Mesothelial cell of epicardium (in vitro differentiated cells): Measurements from ENCODE around the gene PXK. TPM values are rescaled to one million over a fixed set of nuclear protein-coding genes. Genes with fewer than 3 reads are reported as not detected.

Experiments
- DNase-seq, 2 experiments: peaks; one replicate each; pipeline ENCODE4 v3.0.0; 2021; ENCODE audit warnings: low spot score in 2 of 2; ENCODE audit not compliant: unreplicated experiment in 2 of 2
- H3K27ac Mint-ChIP-seq: 2 replicates; pipeline ENCODE4 v1.8.0; 2021; ENCODE audit warnings: mixed read lengths
- H3K27me3 Mint-ChIP-seq: 2 replicates; pipeline ENCODE4 v1.8.0; 2021; ENCODE audit warnings: low read depth, mixed read lengths
- H3K36me3 Mint-ChIP-seq: 2 replicates; pipeline ENCODE4 v1.8.0; 2021; ENCODE audit warnings: mixed read lengths
- H3K4me1 Mint-ChIP-seq: 2 replicates; pipeline ENCODE4 v1.8.0; 2021; ENCODE audit warnings: mixed read lengths
- H3K4me3 Mint-ChIP-seq: 2 replicates; pipeline ENCODE4 v1.8.0; 2021; ENCODE audit warnings: mild to moderate bottlenecking, moderate library complexity, mixed read lengths
- H3K9me3 Mint-ChIP-seq: 2 replicates; pipeline ENCODE4 v1.8.0; 2021; ENCODE audit warnings: mixed read lengths
- total RNA-seq: library from RNA; stranded (reverse); gene quantifications from 3 replicates; pipeline ENCODE4 v1.2.1, GENCODE V29; 2021
- TF ChIP-seq, protein P1 (sequence below): fragments of 200-600 bp; sonication (generic); IDR thresholded peaks from one replicate; pipeline ENCODE4 v1.5.0; 2021; ENCODE audit warnings: antibody characterized with exemption; ENCODE audit not compliant: unreplicated experiment

PXK gene
- total RNA-seq, 1 donor from 2014 or later, result 15.9 TPM

DNA sequence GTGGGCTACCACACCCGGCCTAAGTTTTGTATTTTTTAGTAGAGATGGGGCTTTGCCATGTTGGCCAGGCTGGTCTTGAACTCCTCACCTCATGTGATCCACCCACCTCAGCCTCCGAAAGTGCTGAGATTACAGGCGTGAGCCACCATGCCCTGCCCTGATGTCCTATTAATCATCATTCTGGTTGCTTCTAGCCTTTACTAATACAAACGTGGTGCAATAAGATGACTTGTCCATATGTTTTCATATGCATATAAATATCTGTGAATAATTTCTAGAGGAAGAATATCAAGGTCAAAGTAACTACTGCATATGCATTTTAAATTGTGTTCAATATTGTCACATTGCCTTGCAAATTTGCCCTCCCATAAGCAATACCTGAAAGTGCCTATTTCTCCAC is 126.5 kb downstream of the PXK start:
- Mint-ChIP-seq H3K27me3 (no peaks in the 10 kb centered on the region), H3K9me3 (peaks cover 17% of the 10 kb centered on the region), H3K4me3 (no peak overlapping the region), H3K27ac (no peak overlapping the region), H3K36me3 (peaks cover 4% of the 10 kb centered on the region), H3K4me1 (peaks cover 13% of the 10 kb centered on the region)
- TF ChIP-seq, protein P1, sequence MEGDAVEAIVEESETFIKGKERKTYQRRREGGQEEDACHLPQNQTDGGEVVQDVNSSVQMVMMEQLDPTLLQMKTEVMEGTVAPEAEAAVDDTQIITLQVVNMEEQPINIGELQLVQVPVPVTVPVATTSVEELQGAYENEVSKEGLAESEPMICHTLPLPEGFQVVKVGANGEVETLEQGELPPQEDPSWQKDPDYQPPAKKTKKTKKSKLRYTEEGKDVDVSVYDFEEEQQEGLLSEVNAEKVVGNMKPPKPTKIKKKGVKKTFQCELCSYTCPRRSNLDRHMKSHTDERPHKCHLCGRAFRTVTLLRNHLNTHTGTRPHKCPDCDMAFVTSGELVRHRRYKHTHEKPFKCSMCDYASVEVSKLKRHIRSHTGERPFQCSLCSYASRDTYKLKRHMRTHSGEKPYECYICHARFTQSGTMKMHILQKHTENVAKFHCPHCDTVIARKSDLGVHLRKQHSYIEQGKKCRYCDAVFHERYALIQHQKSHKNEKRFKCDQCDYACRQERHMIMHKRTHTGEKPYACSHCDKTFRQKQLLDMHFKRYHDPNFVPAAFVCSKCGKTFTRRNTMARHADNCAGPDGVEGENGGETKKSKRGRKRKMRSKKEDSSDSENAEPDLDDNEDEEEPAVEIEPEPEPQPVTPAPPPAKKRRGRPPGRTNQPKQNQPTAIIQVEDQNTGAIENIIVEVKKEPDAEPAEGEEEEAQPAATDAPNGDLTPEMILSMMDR, result no peak
- no peak for DNase-seq

DNA sequence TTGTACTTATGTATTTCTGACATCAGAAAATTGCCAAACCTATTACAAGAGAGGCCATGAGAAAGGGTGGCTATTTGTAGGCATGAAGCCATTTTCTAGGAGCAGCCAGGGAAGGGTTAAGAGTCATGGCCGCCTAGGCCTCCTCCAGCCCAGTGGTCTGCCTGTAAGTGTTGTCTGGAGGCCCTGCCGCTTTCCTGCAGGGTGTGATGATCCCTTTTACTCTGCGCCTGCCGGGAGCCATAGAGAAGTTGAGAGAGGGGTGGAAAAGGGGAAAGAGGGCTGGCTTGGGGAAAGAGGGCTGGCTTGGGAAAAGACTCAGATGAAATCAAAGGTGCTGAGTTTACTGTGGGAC is 130.1 kb downstream of the PXK start:
- Mint-ChIP-seq H3K36me3 (no peaks in the 10 kb centered on the region), H3K27ac (peak overlapping the region; percentile 57), H3K9me3 (no peaks in the 10 kb centered on the region), H3K4me3 (no peak overlapping the region), H3K4me1 (peaks cover 13% of the 10 kb centered on the region), H3K27me3 (no peaks in the 10 kb centered on the region)
- TF ChIP-seq, protein P1, result no peak
- no peak for DNase-seq

DNA sequence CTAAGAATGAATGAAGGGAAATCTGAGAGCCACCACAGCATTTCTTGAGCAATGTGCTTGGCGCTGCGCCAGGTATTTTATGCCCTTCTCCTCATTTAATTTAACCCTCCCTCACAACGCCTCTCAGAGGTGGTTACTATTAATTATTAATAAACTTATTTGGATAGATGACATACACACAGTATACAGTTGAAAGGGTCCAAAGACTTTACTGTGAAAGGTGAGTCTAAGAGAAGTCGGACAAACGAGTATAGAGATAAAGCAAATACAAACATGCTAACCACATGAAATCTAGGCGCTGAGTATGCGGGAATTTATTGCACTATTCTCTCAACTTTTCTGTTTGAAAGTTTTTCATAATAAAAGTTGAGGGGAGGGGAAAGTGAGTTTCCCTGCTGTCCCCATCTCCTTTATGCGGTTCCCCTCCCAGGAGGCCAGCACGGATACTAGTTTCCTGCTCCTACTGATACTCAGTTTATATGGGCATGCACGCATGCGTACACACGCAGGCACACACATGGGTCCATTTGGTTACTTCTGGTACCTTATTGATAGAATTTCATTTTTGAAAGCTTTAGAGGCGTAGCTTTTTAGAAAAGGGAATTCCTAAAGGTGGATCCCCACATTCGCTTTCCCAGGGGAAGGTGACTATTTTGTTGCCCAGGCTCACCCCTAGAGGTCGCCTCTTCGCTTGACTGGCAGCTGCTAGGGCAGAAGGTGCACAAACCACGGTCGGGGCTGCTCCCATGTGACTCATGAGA is 130.7 kb downstream of the PXK start:
- Mint-ChIP-seq H3K9me3 (no peaks in the 10 kb centered on the region), H3K4me1 (peaks cover 13% of the 10 kb centered on the region), H3K27ac (peak overlapping the region; percentile 57), H3K36me3 (no peaks in the 10 kb centered on the region), H3K27me3 (no peaks in the 10 kb centered on the region), H3K4me3 (peak overlapping the region; percentile 38)
- TF ChIP-seq, protein P1, result peak; percentile 27
- DNase-seq, result peak in 1 of 2 experiments; percentile 61

DNA sequence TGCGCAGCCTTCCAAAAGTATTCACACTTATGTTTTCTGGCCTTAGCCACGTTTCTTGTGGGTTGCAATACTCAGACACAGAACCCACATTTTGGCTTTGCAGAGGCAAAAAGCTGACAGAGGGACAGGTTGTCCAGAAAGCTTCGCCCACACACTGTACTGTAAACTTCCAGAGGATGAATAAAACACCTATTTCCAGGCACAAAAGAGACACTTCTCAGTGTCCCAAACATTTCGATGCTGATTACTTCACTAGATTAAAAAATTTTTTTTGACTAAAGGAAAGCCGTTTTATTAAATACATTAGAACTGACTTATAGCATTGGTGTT is 131.2 kb downstream of the PXK start:
- Mint-ChIP-seq H3K4me3 (peak overlapping the region; percentile 38), H3K27ac (no peak overlapping the region), H3K9me3 (no peaks in the 10 kb centered on the region), H3K27me3 (no peaks in the 10 kb centered on the region), H3K36me3 (no peaks in the 10 kb centered on the region), H3K4me1 (peaks cover 13% of the 10 kb centered on the region)
- no peak for DNase-seq
- TF ChIP-seq, protein P1, result no peak

DNA sequence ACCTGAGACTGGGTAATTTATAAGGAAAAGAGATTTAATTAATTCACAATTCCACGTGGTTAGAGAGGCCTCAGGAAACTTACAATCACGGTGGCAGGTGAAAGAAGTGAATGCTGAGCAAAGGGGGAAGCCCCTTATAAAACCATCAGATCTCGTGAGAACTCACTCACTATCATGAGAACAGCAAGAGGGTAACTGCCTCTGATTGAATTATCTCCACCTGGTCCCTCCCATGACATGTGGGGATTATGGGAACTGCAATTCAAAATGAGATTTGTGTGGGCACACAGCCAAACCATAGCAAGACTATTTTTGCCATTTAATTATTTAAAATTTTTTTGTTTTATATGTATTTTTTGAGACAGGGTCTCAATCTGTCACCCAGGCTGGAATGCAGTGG is 132.2 kb downstream of the PXK start:
- Mint-ChIP-seq H3K9me3 (no peaks in the 10 kb centered on the region), H3K4me3 (no peak overlapping the region), H3K36me3 (no peaks in the 10 kb centered on the region), H3K4me1 (peaks cover 15% of the 10 kb centered on the region), H3K27me3 (no peaks in the 10 kb centered on the region), H3K27ac (no peak overlapping the region)
- no peak for DNase-seq
- TF ChIP-seq, protein P1, result no peak
